HuH-7 (cell line): ENCODE measurements around the gene SPRR1B.
"Not testable (repeated sequence)": the region's sequence is repeated elsewhere in the genome, so short reads cannot be mapped to it uniquely, and the experiment has no call there.

Experiments
- DNase-seq: peaks from one replicate; pipeline ENCODE4 v3.0.0; 2011; ENCODE audit warnings: low spot score

SPRR1B gene

DNA sequence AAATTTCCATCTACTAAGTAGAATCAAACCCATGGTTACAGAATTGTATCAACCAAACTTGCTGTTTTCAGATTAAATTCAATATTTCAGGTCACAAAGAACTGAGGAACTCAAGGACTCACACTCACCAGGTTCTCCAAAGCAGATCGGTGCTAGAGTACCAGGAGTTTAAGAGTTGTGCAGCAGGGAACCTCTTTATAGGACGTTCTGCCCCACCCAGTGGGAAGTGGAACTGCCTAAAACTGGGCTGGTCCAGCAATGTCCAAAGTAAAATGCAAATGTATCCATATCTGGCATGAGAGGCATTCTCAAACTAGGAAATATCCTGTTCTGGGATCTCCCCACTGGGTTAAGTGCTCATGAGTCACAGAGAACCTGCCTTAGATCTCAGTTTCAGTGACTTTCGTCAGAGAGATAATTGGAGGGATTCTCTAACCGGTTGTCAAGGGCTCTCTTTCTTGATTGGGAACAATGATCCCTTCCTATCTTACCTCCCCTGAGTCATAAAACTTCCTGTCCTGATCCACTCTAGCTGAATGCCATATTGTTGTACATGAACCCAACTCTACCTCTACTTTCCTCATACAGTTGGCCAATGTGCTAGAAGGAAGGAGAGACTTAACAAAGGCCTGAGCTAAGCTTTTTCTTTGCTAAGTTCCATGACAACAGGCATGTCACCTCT is 10.1 kb downstream of the SPRR1B start, which contains the start of gene SPRR2D:
Gene SPRR2D (minus strand): TSS at position 171 of the 682 bp plus-strand sequence. CDS start 774 bp downstream, outside the sequence.
- no peak for DNase-seq

GRCh38 chr1:153049211-153049610 is 18.2 kb downstream of the SPRR1B start:
- DNase-seq: no peak

DNA sequence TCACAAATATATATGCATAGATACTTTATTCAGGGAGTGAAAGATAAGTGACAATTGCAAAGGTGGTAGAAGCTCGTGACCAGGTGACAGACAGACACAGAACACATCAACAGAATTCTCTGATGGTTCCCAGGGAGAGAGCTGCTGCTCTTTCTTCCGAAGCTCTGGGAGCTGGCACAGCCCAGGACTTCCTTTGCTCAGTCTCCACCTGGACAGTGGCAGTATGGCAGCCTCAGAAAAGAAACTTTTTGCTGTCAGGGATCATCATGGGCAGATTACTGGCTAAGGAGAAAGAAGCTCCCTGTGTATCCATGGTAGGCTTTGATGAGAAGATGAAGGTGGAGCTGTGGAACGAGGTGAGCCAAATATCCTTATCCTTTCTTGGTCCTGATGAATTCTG is 25.1 kb downstream of the SPRR1B start:
- DNase-seq: not testable (repeated sequence)

DNA sequence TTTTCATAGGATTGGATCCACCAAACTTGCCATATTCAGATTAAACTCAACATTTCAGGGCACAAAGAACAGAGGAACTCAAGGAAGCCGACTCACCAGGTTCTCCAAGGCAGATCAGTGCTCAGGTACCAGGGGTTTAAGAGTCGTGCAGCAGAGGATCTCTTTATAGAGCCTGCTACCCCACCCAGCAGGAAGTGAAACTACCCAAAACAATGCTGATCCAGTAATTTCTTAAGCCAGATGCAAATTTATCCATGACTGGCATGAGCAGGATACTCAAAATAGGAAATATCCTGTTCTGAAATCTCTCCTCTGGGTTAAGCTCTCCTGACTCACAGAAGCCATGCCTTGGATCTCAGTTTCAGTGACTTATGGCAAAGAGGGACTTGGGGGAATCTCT is 26.4 kb downstream of the SPRR1B start, which contains the start of gene SPRR2A:
Gene SPRR2A (minus strand): TSS at position 138 of the 400 bp plus-strand sequence. CDS start 777 bp downstream, outside the sequence.
- DNase-seq: no peak

DNA sequence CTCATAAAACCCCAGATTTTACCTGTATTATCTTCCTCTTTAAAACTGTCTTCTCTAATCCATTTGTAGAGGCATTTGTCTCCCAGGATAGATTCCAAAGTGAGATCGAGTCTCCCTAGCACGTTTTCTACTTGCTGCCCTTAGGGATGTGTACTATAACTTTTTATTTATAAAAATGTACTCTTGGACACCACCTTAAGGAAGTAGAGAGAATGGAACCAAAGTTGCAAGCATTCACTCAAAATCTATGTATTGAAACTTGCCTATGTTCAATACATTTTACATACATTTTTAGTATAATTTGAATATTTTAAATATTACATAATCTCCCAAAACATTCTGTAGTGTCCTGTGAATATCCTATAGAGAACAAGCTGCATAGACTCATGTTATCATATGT is 27.2 kb downstream of the SPRR1B start:
- no peak for DNase-seq

- no peak for DNase-seq
Observed at GRCh38 chr1:153058826-153059784, 28.1 kb downstream of the SPRR1B start.

DNA sequence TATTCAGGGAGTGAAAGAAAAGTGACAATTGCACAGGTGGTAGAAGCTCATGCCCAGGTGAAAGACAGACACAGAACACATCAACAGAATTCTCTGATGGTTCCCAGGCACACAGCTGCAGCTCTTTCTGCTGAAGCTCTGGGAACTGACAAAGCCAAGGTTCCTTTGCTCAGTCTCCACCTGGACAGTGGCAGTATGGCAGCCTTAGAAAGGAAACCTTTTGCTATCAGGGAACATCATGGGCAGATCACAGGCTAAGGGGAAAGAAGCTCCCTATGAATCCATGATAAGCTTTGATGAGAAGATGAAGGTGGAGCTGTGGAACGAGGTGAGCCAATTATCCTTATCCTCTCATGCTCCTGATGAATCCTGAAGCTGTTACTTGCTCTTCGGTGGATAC is 39.2 kb downstream of the SPRR1B start:
- DNase-seq: no peak

GRCh38 chr1:153071511-153071910 is 40.5 kb downstream of the SPRR1B start, which contains the start of gene SPRR2B:
SPRR2B (minus strand) TSS chr1:153071611; CDS start chr1:153070839, 772 bp downstream.
- DNase-seq: no peak

- no peak for DNase-seq
Observed at GRCh38 chr1:153072806-153073726, 42.1 kb downstream of the SPRR1B start.

DNA sequence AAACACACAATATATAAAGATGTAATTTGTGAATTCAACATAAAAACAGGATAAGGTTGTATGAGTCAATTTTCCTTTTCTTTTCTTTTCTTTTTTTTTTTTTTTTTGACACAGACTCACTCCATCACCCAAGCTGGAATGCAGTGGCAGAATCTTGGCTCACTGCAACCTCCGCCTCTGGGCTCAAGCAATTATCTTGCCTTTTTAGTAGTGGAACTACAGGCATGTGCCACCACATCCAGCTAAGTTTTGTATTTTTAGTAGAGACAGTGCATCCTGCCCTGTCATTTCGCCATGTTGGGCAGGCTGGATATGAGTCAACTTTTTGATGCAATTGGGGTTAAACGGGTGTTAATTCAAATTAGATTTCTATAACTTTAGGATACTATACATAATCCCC is 50.7 kb downstream of the SPRR1B start:
- DNase-seq: no peak
